Omental fat pad (tissue), 4 donors: ENCODE measurements around the gene SULT6B1. TPM values are rescaled to one million over a fixed set of nuclear protein-coding genes. Genes with fewer than 3 reads are reported as not detected.

Source experiments
- ATAC-seq: fragments of 150-250 bp; one replicate; pipeline ENCODE4 v1.9.1; 2016; ENCODE audit warnings: mild to moderate bottlenecking, moderate library complexity; ENCODE audit not compliant: low FRiP score
- DNase-seq: peaks from one replicate; pipeline ENCODE4 v3.0.0-alpha.2; 2019; ENCODE audit warnings: low spot score
- total RNA-seq, 4 donors: library from RNA; depleted of rRNA; stranded (reverse); fragments of >200 nt; gene quantifications; one replicate each; pipeline ENCODE4 v1.1.0, GENCODE V29; 2016
- TF ChIP-seq, protein P1 (sequence below), 3 donors: fragments of 450-650 bp; IDR thresholded peaks; one replicate each; pipeline ENCODE4 v1.5.1; 2016 to 2017; ENCODE audit warnings: antibody characterized with exemption in 3 of 3, mild to moderate bottlenecking in 3 of 3, moderate library complexity in 2 of 3

SULT6B1 gene
- total RNA-seq, 4 donors from 2014 or later, result not detected

DNA sequence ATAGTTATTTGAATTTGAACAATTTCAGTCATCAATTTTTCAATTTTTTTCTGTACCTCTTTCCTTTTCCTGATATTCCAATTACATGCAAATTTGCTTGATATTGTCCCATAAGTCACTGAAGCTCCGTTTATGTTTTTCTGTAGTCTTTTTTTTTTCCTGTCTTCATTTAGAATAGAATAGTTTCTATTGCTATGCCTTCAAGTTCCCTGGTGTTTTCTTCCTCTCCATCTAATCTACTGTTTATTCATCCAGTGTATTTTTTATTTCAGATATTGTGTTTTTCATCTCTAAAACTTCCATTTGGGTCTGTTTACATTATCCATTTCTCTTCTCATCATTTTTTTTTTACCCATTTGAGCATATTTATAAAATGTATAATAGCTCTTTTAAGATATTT is 23.7 kb downstream of the SULT6B1 start:
- ATAC-seq (no peak), DNase-seq (no peak)
- TF ChIP-seq, protein P1, sequence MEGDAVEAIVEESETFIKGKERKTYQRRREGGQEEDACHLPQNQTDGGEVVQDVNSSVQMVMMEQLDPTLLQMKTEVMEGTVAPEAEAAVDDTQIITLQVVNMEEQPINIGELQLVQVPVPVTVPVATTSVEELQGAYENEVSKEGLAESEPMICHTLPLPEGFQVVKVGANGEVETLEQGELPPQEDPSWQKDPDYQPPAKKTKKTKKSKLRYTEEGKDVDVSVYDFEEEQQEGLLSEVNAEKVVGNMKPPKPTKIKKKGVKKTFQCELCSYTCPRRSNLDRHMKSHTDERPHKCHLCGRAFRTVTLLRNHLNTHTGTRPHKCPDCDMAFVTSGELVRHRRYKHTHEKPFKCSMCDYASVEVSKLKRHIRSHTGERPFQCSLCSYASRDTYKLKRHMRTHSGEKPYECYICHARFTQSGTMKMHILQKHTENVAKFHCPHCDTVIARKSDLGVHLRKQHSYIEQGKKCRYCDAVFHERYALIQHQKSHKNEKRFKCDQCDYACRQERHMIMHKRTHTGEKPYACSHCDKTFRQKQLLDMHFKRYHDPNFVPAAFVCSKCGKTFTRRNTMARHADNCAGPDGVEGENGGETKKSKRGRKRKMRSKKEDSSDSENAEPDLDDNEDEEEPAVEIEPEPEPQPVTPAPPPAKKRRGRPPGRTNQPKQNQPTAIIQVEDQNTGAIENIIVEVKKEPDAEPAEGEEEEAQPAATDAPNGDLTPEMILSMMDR (IDR thresholded peaks at IDR 0.05), result no peak

DNA sequence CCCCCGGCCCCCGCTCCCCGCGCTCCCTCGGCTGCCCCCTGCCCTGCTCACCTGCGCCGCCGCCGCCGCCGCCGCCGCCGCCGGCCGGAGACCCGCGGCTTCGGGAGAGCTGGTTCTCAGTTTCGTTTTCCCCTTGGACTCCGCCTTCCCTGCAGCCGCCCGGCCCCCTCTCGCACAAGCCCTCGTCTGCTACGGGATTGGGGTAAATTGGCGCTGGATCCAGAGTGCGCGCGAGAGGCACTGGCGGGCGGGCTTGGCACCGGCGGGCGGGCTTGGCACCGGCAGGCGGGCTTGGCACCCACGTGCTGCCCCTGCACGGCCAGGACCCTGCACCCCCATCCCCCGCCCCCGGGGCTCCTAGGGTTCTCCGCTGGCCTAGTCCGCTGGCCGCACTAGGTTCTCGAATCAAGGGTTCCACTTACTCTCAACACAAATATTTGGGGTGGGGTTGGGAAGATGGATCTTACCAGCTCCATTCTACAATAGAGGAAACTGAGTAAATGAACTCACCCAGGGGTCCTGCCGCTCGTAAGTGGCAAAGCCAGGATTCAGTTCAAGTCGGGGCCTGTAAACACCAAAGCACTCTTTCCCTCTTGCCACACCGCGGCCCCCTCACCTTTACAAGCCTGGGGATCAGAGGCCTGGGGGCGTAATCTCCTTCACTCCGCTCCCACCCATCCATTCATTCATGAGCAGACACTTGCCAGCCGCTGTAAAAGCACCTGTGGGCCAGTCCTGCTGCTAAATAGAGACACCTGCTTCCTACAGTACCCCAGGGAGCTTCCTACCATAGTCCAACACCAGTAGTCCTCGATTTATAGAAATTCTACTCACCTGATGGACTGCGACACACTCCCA is 31.4 kb downstream of the SULT6B1 start, which contains the start of gene EIF2AK2:
TSS of gene EIF2AK2 (minus strand) at position 124 of the 858 bp plus-strand sequence. CDS start 9,174 bp downstream, outside the sequence.
- DNase-seq, result peak; percentile 57
- TF ChIP-seq, protein P1 (IDR thresholded peaks at IDR 0.05), result no peak
- ATAC-seq, result peak; percentile 94

DNA sequence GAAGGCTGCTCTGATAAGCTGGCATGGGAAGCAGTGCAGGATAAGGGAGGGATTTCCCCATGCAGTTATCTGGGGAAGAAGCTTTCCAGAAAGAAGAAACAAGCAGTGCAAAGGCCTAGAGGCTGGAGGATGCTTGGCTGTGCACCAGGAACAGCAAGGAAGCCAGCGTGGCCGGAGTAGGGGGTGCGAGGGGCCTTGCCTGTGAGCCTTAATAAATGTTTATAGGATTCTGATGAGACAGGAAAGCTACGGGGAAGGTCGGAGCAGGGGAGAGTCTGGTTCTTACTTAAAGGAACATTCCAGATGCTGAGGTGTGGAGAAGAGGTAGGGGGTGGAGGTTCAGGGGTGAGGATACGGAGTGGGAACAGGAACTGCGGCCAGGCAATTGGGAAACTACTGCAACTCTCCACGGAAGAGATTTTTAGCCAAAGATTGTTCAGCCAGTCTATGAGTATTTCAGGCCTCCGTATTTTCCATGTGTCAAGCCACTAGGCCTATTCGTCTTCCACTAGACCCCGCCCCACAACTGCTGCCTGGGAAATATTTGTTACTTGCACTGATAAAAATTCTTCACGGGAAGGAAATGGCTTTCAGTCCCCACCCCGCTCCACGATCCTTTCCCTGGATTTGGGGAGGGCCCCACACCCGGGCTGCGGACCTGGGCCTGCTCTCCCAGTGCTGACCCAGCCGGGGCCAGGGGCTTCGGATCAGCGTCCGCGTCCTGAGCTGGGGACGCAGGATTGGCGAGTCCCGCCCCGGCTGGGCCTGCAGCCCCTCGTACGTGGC is 32.2 kb downstream of the SULT6B1 start:
- DNase-seq, result peak; percentile 36

DNA sequence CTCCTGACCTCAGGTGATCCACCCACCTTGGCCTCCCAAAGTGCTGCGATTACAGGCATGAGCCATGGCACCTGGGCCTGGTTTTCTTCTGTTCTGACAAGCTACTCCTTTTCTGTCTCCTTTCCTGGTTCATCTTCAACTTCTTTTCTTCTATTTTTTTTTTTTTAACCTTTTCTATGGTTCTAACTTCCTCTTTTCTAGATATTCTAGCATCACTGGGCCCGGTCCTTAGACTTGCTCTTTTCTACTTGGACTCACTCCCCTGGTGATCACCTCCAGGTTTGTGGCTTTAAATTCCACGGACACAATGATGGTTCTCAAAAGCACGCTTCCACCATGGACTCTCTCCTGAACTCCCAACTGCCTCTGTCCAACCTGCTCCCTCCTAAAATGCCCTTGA is 33.7 kb downstream of the SULT6B1 start:
- TF ChIP-seq, protein P1 (IDR thresholded peaks at IDR 0.05), result no peak
- DNase-seq (no peak), ATAC-seq (no peak)

More for the DNA sequence above, 32.2 kb downstream of the SULT6B1 start:
- peak; percentile 68 for ATAC-seq
- TF ChIP-seq, protein P1 (IDR thresholded peaks at IDR 0.05), result no peak

DNA sequence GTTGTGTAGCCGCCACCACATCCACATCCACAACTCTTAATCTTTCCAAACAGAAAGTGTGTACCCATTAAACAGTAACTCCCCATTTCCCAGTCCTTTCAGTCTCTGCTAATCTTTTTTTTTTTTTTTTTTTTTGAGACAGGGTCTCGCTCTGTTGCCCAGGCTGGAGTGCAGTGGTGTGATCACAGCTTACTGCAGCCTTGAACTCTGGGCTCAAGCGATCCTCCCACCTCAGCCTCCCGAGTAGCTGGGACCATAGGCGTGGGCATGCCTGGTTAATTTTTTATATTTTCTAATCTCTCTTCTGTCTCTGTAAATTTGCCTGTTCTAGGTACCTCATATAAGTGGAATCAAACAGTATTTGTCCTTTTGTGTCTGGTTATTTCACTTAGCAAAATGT is 35.2 kb downstream of the SULT6B1 start:
- ATAC-seq (no peak), DNase-seq (no peak)
- TF ChIP-seq, protein P1 (IDR thresholded peaks at IDR 0.05), result no peak

DNA sequence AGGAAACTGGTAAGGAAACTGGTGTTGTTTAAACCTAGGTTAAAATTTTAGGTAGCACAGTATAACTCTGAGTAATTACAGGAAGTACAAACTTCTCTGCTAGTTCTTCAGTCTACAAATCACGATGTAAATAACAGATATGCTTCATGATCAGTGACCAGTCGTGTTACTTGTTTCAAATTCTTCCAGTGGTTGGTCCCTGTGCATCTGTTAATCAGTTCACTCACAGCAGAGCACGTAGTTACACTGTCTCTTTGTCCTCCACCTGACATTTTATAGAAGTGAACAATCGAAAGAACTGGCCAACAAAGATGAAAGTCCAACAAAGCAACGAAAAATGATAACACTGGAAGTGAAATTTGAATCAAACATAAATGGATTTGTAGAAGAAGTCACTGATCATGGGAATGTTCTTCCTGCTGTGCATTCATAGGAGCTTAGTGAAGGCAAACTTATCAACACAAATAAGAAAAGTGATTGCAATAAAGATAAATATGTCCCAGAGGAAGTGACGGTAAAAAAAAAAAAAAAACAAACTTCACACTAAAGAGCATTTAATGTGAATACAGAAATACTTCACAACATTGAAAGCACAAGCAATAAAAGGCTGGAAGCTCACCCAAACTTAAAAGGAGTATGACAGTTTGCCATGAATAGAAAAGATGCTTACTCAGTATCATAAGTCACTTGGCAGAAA is 38.7 kb downstream of the SULT6B1 start:
- ATAC-seq, result no peak
- TF ChIP-seq, protein P1 (IDR thresholded peaks at IDR 0.05), result no peak
- DNase-seq, result no peak
